ENCODE data around the gene ANKRD62.

GRCh38 chr18:12053289-12053688 is 40.4 kb upstream of the ANKRD62 start:
- TF ChIP-seq CTCF (IDR thresholded peaks at IDR 0.05) (no peak), POLR2A (IDR thresholded peaks at IDR 0.05) (no peak)

Data from breast epithelium (tissue), 3 donors.